H1 (cell line): ENCODE results near the gene GARNL3.

Source experiments
- CEBPB ChIP-seq: IDR thresholded peaks from 2 replicates; pipeline ENCODE4 v1.6.1; 2012; ENCODE audit warnings: low read depth, low read length
- CHD1 ChIP-seq: IDR thresholded peaks from 2 replicates; pipeline ENCODE4 v1.6.1; 2012; ENCODE audit warnings: low read depth, low read length, improper control_type of control experiment
- CHD2 ChIP-seq: IDR thresholded peaks from 2 replicates; pipeline ENCODE4 v1.6.1; 2012; ENCODE audit warnings: low read length, improper control_type of control experiment
- JUND ChIP-seq: IDR thresholded peaks from 2 replicates; pipeline ENCODE4 v1.6.1; 2011; ENCODE audit warnings: mild to moderate bottlenecking, improper control_type of control experiment, low read length
- RAD21 ChIP-seq, 2 experiments: IDR thresholded peaks in 1 of 2; conservative IDR thresholded peaks in 1 of 2; 2 replicates each; pipeline ENCODE4 v1.6.1; 2011; ENCODE audit warnings: low read depth in 2 of 2, low read length in 2 of 2, improper control_type of control experiment in 1 of 2, inconsistent platforms in 1 of 2, mild to moderate bottlenecking in 1 of 2, moderate library complexity in 1 of 2
- SP1 ChIP-seq: IDR thresholded peaks from 2 replicates; pipeline ENCODE4 v1.6.1; 2011; ENCODE audit warnings: low read depth, low read length
- SUZ12 ChIP-seq: fragments of 200-600 bp; sonication (generic); IDR thresholded peaks from 2 replicates; pipeline ENCODE4 v1.6.1; 2012; ENCODE audit warnings: mild to moderate bottlenecking, inconsistent platforms, low read length, moderate library complexity, mixed read lengths
- TF ChIP-seq, protein P1 (sequence below), 3 experiments: IDR thresholded peaks; 1 replicate in 2 of 3; 2 replicates in 1 of 3; pipeline versions ENCODE4 v1.5.1 to v1.6.1; 2011; ENCODE audit warnings: low read length in 3 of 3, mild to moderate bottlenecking in 3 of 3, inconsistent platforms in 2 of 3, low read depth in 1 of 3, moderate library complexity in 1 of 3; ENCODE audit not compliant: insufficient read depth in 1 of 3; ENCODE audit errors: control extremely low read depth in 1 of 3
- TF ChIP-seq, protein P2 (sequence below): IDR thresholded peaks from 2 replicates; pipeline ENCODE4 v1.6.1; 2012; ENCODE audit warnings: low read length, inconsistent platforms
- TF ChIP-seq, protein P3 (sequence below): fragments of 300-600 bp; sonication (generic); IDR thresholded peaks from 2 replicates; pipeline ENCODE4 v1.7.1; 2012; ENCODE audit warnings: low read length, moderate library complexity, mild to moderate bottlenecking, inconsistent platforms; ENCODE audit not compliant: insufficient replicate concordance

DNA sequence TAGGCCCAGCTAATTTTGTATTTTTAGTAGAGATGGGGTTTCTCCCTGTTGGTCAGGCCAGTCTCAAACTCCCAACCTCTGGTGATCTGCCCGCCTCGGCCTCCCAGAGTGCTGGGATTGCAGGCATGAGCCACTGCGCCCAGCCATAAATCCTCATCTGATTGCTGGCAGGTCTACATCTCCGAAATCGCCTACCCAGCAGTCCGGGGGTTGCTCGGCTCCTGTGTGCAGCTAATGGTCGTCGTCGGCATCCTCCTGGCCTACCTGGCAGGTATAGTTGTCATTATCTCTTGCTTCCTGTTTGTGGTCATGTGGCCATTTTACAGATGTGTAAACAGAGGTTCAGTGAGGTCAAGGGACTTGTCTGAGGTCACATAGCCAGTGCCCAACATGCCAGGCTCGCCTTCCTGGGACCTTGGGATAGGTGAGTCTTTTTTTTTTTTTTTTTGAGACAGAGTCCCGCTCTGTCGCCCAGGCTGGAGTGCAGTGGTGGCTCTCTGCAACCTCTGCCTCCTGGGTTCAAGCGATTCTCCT lies 135.2 kb downstream of the GARNL3 start:
- TF ChIP-seq CHD1 (no peak), RAD21 (IDR thresholded peaks at IDR 0.05 in 1 of 2, conservative IDR thresholded peaks at IDR 0.05 in 1 of 2; ENCODE audit: low read depth in 2 of 2, low read length in 2 of 2) (no peak), CEBPB (no peak), SUZ12 (no peak), SP1 (no peak), CHD2 (no peak), JUND (no peak)
- TF ChIP-seq, protein P1, sequence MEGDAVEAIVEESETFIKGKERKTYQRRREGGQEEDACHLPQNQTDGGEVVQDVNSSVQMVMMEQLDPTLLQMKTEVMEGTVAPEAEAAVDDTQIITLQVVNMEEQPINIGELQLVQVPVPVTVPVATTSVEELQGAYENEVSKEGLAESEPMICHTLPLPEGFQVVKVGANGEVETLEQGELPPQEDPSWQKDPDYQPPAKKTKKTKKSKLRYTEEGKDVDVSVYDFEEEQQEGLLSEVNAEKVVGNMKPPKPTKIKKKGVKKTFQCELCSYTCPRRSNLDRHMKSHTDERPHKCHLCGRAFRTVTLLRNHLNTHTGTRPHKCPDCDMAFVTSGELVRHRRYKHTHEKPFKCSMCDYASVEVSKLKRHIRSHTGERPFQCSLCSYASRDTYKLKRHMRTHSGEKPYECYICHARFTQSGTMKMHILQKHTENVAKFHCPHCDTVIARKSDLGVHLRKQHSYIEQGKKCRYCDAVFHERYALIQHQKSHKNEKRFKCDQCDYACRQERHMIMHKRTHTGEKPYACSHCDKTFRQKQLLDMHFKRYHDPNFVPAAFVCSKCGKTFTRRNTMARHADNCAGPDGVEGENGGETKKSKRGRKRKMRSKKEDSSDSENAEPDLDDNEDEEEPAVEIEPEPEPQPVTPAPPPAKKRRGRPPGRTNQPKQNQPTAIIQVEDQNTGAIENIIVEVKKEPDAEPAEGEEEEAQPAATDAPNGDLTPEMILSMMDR (IDR thresholded peaks at IDR 0.05; ENCODE audit: control extremely low read depth in 1 of 3, insufficient read depth in 1 of 3, low read depth in 1 of 3, low read length in 3 of 3) = no peak
- TF ChIP-seq, protein P2, sequence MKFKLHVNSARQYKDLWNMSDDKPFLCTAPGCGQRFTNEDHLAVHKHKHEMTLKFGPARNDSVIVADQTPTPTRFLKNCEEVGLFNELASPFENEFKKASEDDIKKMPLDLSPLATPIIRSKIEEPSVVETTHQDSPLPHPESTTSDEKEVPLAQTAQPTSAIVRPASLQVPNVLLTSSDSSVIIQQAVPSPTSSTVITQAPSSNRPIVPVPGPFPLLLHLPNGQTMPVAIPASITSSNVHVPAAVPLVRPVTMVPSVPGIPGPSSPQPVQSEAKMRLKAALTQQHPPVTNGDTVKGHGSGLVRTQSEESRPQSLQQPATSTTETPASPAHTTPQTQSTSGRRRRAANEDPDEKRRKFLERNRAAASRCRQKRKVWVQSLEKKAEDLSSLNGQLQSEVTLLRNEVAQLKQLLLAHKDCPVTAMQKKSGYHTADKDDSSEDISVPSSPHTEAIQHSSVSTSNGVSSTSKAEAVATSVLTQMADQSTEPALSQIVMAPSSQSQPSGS = no peak
- TF ChIP-seq, protein P3, sequence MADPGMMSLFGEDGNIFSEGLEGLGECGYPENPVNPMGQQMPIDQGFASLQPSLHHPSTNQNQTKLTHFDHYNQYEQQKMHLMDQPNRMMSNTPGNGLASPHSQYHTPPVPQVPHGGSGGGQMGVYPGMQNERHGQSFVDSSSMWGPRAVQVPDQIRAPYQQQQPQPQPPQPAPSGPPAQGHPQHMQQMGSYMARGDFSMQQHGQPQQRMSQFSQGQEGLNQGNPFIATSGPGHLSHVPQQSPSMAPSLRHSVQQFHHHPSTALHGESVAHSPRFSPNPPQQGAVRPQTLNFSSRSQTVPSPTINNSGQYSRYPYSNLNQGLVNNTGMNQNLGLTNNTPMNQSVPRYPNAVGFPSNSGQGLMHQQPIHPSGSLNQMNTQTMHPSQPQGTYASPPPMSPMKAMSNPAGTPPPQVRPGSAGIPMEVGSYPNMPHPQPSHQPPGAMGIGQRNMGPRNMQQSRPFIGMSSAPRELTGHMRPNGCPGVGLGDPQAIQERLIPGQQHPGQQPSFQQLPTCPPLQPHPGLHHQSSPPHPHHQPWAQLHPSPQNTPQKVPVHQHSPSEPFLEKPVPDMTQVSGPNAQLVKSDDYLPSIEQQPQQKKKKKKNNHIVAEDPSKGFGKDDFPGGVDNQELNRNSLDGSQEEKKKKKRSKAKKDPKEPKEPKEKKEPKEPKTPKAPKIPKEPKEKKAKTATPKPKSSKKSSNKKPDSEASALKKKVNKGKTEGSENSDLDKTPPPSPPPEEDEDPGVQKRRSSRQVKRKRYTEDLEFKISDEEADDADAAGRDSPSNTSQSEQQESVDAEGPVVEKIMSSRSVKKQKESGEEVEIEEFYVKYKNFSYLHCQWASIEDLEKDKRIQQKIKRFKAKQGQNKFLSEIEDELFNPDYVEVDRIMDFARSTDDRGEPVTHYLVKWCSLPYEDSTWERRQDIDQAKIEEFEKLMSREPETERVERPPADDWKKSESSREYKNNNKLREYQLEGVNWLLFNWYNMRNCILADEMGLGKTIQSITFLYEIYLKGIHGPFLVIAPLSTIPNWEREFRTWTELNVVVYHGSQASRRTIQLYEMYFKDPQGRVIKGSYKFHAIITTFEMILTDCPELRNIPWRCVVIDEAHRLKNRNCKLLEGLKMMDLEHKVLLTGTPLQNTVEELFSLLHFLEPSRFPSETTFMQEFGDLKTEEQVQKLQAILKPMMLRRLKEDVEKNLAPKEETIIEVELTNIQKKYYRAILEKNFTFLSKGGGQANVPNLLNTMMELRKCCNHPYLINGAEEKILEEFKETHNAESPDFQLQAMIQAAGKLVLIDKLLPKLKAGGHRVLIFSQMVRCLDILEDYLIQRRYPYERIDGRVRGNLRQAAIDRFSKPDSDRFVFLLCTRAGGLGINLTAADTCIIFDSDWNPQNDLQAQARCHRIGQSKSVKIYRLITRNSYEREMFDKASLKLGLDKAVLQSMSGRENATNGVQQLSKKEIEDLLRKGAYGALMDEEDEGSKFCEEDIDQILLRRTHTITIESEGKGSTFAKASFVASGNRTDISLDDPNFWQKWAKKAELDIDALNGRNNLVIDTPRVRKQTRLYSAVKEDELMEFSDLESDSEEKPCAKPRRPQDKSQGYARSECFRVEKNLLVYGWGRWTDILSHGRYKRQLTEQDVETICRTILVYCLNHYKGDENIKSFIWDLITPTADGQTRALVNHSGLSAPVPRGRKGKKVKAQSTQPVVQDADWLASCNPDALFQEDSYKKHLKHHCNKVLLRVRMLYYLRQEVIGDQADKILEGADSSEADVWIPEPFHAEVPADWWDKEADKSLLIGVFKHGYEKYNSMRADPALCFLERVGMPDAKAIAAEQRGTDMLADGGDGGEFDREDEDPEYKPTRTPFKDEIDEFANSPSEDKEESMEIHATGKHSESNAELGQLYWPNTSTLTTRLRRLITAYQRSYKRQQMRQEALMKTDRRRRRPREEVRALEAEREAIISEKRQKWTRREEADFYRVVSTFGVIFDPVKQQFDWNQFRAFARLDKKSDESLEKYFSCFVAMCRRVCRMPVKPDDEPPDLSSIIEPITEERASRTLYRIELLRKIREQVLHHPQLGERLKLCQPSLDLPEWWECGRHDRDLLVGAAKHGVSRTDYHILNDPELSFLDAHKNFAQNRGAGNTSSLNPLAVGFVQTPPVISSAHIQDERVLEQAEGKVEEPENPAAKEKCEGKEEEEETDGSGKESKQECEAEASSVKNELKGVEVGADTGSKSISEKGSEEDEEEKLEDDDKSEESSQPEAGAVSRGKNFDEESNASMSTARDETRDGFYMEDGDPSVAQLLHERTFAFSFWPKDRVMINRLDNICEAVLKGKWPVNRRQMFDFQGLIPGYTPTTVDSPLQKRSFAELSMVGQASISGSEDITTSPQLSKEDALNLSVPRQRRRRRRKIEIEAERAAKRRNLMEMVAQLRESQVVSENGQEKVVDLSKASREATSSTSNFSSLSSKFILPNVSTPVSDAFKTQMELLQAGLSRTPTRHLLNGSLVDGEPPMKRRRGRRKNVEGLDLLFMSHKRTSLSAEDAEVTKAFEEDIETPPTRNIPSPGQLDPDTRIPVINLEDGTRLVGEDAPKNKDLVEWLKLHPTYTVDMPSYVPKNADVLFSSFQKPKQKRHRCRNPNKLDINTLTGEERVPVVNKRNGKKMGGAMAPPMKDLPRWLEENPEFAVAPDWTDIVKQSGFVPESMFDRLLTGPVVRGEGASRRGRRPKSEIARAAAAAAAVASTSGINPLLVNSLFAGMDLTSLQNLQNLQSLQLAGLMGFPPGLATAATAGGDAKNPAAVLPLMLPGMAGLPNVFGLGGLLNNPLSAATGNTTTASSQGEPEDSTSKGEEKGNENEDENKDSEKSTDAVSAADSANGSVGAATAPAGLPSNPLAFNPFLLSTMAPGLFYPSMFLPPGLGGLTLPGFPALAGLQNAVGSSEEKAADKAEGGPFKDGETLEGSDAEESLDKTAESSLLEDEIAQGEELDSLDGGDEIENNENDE = no peak
